NCI-H2107 treated with DMSO at 0.1 percent for 48 hours (cell line): ENCODE results near the gene CELF2.

Experiments
- DNase-seq: peaks from one replicate; lab custom pipeline; 2025; ENCODE audit not compliant: unreplicated experiment; lab: John Stamatoyannopoulos, UW

CELF2 gene

DNA sequence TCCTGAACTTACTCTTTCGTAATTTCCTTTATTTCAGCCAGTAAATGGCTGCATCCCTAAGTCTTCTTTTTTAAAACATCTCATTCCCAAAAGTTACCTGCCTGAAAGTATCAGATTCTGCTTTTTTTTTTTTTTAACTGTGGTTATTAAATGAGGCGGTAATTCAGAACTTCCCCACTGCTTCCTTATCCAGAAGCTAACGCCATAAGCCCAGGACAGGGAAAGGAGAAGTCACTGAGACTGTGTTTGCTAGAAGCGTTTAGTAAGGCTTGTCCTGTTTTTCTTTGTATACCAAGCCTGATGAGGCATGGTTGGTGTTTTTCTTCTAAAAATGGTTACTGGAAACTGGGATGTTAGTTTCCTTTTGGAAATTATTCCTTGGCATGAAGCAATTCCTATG, 197.8 kb downstream of the CELF2 start:
- no peak for DNase-seq

DNA sequence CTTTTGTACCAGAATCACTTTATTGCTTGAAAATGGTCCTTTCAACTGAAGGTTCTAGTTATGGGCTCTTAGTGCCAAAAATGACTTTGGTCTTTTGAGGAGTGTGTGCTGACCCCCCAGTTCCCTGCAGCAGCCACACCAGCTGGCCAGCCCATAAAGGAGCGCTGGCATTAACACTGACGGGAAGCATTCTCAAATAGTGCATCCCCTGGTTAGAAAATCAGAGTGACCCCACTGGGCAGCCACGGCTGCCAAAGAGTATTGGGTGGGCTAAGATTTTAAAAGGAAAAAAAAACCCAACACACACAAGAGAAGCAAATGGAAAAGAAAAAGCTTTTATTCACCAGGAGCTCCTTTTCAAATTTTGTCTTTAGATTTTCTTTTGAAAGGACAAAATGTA, 199.8 kb downstream of the CELF2 start:
- DNase-seq = no peak

DNA sequence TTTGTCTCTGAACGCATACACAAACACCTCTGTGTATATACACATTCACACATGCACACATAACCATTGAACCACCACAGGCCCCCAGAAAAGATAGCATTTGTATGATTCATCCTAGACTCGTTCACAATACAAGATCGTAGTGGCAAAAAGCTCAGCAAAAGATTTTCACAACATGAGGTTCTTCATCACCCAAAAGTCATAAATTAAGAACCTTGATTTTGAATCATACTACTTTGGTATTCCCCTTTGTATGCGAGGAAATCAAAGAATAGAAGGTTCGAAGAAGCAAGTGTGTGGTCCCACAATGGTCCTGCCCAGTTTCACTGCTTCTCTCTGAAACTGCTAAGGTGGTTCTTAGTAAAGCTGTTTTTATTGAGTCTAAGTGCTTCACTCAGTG, 200.7 kb downstream of the CELF2 start:
- no peak for DNase-seq

DNA sequence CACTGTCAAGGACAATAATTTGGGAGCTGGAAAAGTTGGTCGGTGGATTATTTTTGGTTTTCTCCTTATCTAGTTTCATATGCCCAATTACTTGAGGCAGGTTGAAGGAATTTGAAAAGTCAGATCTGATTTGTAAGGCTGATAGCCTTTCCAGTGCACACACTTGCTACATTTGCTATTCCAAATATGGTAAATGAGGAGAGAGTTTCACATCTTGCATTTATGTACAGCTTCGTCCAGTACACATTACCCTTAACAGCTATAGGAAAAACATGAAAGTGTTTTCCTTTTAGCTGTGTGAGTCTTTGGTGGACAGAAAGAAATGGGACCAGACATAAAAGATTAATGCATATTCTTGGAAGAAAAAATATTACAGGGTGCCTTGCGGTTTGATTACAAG, 201.8 kb downstream of the CELF2 start:
- no peak for DNase-seq

DNA sequence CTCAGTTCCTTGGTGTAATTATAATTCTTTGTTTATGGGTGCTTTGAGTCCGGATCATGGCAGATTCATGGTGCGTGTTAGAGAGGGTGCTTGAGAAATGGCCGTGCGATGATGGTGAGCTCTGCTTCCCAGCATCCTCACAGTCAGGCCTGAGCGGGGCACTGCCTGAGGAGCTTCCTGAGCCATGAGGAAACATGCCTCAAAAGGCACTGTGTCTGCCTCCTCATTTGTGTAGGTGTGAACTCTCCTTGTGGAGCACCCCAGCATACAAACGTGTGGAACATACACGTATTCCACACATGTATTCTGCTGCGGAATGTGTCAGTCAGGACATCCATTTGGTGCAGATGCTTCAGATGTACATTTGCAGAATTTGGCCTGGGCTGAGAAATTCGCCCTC, 205.4 kb downstream of the CELF2 start:
- no peak for DNase-seq

DNA sequence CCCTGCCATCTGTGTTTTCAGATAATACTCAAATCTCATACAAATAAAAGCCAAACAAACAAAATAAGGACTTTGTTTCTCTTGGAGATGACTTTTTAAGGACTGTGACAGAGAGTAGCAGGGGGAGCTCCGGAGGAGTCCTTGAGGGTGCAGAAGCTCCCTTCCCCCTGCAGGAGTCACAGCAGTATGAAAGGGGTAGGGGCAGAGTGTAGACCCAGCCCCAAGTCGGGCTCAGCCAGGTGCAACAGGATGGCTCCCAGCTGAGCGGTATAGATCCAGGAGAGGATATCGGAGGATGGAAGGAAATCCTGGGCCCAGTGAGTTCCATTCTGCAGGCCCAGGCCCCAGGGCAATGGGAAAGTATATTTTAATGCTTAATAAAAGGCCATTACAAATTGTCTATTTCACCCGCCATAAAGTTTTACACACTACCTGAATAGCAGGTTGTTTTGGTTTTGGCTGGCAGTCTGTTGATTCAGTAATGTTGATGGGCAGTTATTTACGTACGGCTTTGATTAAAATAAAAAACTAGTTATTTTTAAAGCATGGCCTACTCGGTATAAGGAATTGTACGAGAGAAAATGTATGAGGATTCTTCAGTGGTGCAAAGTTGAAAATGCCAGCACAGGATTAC, 206.0 kb downstream of the CELF2 start:
- no peak for DNase-seq

DNA sequence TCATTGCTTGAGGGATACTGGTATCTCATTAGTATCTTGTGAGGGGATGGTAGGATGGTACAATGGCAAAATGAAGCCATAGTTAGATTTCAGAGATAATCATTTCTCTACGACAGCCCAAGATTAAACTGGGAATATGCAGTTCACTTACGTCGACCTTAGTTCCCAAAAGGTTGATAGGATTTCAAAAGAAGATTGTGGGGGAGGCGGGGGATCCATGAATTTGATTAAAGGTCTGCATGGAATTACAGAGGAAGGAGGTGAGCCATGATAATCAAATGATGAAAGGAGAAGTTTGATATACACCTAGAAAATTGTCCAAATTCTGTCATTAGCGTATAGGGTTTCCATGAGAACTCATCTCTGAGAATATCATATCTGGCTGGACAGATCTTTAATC, 206.6 kb downstream of the CELF2 start:
- DNase-seq = no peak

DNA sequence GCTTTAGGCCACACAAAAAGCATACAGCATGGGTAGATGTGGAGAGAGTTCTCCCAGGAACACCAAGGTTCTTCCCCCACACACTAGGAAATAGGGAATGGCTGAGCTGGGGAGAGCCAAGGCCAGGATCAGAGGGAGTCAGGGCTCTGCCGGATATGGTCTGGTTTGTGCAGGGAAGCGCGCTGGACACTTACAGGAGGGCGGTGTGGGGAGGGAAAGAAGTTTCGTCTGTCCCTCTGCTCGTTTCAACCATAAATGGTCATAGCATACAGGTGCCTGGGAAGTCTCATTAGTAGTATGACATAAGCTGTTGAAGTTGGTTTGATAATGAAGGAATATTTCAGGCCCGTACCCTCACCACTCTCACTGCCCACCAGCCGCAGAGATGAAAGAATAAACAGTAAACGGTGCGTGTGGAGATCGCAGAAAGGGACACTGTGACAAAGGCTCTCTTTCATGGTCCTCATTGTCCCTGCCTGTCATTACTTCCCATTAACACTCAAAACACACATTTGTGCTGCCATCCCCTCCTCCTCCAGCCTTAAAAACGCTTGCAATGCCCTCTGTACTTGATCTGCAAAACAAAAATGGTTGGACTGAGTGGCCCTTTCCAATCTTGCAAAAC, 207.2 kb downstream of the CELF2 start:
- no peak for DNase-seq

DNA sequence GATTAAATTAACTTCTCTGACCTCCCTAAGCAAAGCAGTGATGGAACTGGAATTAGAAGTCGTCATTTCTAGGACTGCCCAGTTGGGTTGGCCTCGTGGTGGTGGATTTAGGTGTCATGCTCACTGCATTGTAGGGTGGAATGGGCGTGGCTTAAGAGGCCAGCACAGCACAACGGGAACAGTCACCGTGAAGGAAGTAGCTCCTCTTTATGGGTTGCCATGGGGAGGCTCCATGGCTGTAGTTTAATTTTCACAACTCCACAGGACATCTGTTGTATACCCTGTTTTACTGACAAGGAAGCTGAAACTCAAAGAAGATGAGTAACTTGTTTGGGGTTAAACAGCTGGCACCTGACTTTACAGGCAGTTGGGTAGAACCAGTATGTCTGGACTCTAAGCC, 208.3 kb downstream of the CELF2 start:
- DNase-seq = peak; percentile 0

DNA sequence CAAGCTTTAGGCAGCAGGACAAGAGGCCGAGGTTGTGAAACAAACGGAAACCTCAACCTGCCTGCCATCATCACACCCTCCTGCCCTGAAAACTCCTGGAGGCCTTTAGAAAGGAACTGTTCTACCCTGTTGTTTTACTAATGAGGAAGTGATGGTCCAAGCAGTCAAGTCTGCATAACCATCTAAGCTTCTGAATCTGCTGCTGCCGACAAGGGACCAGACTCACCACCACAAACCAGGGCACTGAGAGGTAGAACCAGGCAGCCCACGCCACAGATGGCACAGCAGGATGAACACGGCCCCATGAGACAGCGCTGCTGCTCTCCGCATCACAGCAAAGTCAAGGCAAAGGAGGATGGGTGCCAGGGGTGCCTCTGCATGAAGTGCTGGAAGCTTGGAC, 209.4 kb downstream of the CELF2 start:
- DNase-seq = no peak

DNA sequence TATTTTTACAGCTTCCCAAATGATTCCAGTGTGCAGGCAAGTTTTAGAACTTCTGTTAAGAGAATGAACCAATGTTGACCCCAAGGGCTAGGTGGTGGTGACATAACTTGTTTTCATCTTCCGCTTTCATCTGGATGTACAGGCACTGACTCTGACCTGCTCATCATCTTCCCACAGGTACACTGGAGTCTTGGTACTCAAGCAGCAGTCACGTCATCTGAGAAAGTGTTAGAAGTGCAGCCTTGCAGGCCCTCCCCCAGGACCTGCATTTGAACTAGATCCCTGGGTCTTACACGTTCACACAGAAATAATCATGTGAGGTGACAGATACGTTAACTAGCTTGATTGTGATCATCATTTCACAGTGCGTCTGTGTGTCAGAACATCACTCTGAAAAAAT, 212.2 kb downstream of the CELF2 start:
- no peak for DNase-seq

DNA sequence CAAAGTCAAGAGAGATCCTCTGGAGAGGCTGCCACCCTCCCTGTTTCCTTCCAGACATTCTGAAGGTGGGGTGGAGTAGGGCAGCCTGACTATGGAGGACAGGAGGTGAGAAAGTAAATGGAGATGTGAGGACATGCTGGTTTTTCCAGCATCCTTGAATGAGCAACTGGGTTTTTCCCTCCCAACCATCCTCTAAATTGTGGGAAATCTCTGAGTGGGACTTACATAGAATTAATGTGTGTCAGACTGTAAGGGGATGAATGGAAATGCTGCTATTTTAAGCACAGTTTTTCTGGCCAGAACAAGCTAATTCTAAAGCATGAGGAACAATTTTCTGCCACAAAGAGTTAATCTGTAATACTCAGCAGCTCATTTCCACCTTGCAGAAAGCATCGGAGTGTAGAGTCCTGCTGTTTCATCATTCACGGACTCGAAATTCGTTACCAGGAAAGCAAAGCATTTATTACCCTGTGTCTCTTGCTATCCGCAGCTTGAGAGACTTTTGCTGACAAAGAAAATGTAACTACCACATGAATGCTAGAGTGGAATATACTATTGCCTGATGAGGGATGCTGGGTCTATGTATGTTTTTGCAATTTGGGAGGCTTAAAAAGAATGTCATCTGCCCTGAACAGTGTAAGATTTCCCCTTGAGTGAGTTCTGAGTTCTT, 213.0 kb downstream of the CELF2 start:
- no peak for DNase-seq

DNA sequence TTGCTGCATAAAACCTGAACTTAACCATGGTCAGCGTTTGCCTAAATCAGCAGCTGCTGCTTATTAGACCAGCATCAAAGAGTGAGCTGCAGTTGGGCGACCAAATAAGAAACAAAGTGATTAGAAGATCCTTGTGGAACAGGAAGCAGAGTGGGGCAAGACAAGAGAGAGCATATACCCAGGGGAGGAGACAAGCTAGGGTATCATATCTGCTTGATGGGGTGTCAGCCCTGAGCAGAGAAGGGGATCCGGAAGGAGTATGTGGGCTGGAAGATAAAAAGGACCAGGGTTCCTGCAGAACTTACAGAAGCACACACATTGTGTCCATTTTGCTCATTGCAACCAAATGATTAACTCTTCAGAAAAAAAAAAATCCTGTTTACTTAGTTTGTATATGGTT, 213.6 kb downstream of the CELF2 start:
- no peak for DNase-seq

DNA sequence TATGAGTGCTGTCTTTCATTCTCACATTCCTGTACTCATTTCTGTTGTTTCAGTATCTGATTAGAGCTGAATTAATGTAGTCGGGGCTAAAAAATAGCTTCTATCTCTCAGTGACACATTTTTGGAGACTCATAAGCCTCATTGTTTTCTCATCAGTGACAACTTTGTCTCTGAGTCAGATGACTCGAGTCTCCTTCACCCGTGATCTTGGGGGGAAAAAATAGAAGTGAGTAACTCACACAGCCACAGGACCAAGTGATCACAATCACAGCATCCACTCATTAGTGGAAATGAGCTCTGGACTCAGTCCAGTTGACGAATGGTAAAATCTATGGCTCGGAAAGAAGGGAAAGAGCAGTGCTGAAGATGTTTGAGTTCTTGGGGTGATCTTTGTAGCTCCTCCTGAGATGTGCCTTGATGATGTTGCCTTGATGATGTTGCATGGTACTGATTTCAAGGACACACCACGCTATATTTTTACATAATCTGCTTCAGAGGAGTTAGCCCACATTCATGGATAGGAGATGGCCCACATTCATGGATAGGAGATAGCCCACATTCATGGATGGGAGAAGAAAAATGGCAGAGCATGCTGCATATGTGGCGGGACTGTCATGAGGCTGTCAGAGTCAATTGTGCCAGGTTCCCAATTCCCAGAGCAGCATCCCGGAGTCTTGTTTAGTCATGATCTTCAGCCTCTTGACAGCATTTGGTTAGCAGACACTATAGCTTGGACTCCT, 214.7 kb downstream of the CELF2 start:
- DNase-seq = no peak

DNA sequence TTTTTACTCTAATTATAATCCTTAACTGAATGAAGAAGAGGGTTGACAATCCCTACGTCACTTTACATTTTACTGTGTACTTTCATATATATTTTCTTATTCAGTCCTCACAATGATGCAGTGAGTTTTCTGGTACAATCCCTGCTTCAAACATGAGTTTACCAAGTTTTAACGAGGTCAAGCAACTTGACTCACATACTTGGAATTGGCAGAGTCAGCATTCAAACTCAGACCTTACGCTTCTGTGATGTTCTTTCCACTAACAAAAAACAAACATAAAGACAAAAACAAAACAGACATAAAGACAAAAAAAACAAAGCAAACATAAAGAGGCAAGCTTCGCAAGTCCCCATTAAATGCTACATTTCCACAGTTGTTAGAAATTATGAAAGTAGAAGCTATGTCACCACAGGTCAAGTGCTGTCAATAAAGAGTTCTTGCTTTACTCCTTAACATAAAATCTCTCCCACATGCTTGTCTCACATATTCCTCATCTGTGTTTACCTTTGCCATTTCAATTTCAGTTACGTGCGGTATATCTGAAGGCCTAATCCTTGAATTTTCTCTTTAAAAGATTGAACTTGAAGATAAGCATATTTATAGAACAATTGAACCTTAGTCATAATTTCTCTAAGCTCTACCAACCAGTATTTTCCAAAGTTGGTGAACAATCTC, 217.3 kb downstream of the CELF2 start:
- no peak for DNase-seq

DNA sequence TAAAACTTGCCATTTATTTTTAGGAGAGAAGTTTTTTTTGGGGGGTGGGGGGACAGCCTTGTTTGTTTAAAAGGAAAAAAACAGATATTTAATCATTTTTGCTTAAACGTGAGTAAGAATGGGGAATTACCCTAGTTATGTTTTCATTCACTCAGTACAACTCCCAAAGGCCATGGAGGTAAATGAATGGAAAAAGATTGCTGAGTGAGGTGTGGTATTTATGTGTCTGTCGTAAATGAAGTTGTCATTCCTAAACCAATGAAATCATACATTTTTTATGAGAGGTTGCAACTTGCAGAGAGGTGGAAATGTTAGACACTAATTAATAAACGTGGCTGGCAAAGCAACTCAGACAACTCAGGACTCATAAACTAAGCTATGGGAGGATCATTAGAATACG, 218.1 kb downstream of the CELF2 start:
- DNase-seq = no peak

DNA sequence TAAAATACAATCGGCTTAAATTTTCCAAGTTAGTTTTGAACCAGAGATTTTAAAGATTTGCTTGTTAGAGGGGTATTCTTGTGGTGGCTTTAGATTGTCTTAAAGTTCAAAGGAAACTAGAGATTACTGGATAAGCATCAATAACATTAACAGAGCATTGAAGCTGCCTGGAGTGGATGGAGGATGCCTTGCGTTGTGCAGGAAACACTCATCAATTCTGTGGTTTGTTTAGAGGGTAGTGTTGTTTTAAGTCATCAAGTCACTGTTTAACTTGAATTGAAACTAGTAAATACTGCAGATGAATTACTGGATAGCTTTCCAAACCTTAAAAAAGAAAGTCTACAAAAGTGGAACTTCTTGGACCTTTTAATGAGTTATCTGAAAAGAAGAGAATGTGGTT, 218.6 kb downstream of the CELF2 start:
- no peak for DNase-seq

DNA sequence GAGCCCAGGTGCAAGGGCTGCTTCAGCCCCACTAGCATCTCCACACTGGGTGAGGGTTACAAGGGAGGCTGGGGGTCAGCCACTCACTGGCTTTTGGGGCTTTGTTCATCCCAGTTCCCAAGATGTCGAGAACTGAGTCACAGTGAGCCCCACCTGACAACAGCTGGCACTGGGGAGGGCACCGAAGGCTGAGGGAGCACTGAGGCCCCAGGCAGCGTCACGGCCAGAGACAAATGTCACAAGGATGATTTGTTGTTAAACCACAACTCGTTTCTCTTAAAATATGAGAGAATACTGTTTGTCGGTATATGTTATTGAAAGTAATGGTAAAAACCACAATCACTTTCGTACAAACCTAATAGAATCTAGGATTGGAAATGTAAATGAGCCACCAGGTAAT, 219.9 kb downstream of the CELF2 start:
- DNase-seq = no peak

DNA sequence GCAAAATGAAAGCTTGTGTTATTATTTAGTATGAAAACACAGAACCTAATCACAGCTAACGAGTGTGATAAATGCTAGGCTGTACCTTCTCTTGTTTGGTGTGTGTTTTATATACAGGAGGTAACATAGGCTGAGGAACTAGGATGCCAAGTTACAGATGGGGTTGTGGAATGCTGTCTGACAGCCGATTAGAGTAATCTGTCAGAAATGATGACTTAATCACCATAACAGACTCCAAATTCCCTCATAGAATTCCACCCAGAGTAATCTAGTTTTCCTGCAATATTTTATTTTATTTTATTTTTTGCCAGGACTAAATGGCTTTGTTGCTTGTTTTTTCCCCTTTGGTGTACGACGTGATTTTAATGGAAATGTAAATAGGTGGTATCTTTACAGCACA, 221.2 kb downstream of the CELF2 start:
- DNase-seq = no peak

DNA sequence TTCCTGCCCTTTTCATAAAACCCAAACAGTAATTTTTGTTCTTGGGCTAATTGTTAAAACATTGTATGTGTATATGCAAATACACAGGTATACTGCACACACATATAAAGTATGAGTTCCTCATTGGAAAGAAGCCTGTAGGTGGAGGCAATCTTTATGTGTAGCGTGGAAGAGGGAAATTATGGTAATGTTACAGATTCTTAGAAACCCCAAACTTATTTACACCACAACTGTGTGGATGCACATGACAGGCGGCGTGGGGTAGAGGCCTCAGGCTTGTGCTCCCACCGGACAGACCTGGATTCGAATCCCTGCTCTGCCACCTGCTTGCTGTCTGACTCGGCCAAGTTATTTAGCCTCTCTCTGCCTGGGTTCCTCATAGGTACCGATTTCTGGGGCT, 223.0 kb downstream of the CELF2 start:
- DNase-seq = no peak
